OCI-LY1 (cell line): ENCODE data around the gene DIS3L.

Experiments
- H2AFZ ChIP-seq: fragments of 200-600 bp; sonication (generic), shearing (Covaris generic); 2 replicates; pipeline ENCODE4 v1.6.0; 2014; ENCODE audit warnings: antibody characterized with exemption, mild to moderate bottlenecking, low read length
- H3F3A ChIP-seq: fragments of 200-600 bp; sonication (generic), shearing (Covaris generic); 2 replicates; pipeline ENCODE4 v1.6.0; 2014; ENCODE audit warnings: mild to moderate bottlenecking, antibody characterized with exemption, low read length, moderate library complexity; ENCODE audit not compliant: insufficient read depth
- H3K27ac ChIP-seq: fragments of 200-600 bp; sonication (generic); 2 replicates; pipeline ENCODE4 v1.5.1; 2014; ENCODE audit warnings: low read length, mixed run types, mild to moderate bottlenecking, low read depth; ENCODE audit not compliant: poor library complexity, severe bottlenecking
- H3K27me3 ChIP-seq: fragments of 200-600 bp; sonication (generic); 2 replicates; pipeline ENCODE4 v1.6.0; 2014; ENCODE audit warnings: antibody characterized with exemption, mild to moderate bottlenecking, low read length, moderate library complexity; ENCODE audit not compliant: insufficient read depth
- H3K36me3 ChIP-seq: fragments of 200-600 bp; sonication (generic); 2 replicates; pipeline ENCODE4 v1.6.1; 2014; ENCODE audit warnings: mild to moderate bottlenecking, antibody characterized with exemption, low read length, moderate library complexity, mixed read lengths; ENCODE audit not compliant: insufficient read depth
- H3K4me1 ChIP-seq: fragments of 200-600 bp; sonication (generic); 2 replicates; pipeline ENCODE4 v1.5.1; 2014; ENCODE audit warnings: mild to moderate bottlenecking, low read length, moderate library complexity; ENCODE audit not compliant: insufficient read depth, severe bottlenecking
- H3K4me2 ChIP-seq: fragments of 200-600 bp; sonication (generic), shearing (Covaris generic); 2 replicates; pipeline ENCODE4 v1.6.1; 2014; ENCODE audit warnings: low read length
- H3K4me3 ChIP-seq: fragments of 200-600 bp; sonication (generic); 2 replicates; pipeline ENCODE4 v1.5.1; 2014; ENCODE audit warnings: low read length, low read depth, mild to moderate bottlenecking, mixed read lengths; ENCODE audit not compliant: poor library complexity, severe bottlenecking
- H3K79me2 ChIP-seq: fragments of 200-600 bp; shearing (Covaris generic); 2 replicates; pipeline ENCODE4 v1.6.1; 2016; ENCODE audit warnings: mixed run types, low read length, mixed read lengths; ENCODE audit not compliant: insufficient read depth
- H3K9ac ChIP-seq: fragments of 200-600 bp; sonication (generic), shearing (Covaris generic); 2 replicates; pipeline ENCODE4 v1.6.1; 2014; ENCODE audit warnings: mild to moderate bottlenecking, low read length, mixed read lengths
- H3K9me2 ChIP-seq: fragments of 200-600 bp; sonication (generic), shearing (Covaris generic); 2 replicates; pipeline ENCODE4 v1.6.1; 2014; ENCODE audit warnings: low read depth, mild to moderate bottlenecking, low read length, mixed read lengths
- H3K9me3 ChIP-seq: fragments of 200-600 bp; shearing (Covaris generic); 2 replicates; pipeline ENCODE4 v1.6.1; 2014; ENCODE audit warnings: low read length, mixed read lengths
- H4K20me1 ChIP-seq: fragments of 200-600 bp; sonication (generic), shearing (Covaris generic); 2 replicates; pipeline ENCODE4 v1.6.0; 2016; ENCODE audit warnings: mild to moderate bottlenecking, low read length; ENCODE audit not compliant: insufficient read depth
- CTCF ChIP-seq: fragments of 200-600 bp; sonication (generic), shearing (Covaris generic); IDR thresholded peaks from 2 replicates; pipeline ENCODE4 v1.5.1; 2017; ENCODE audit warnings: mild to moderate bottlenecking, antibody characterized with exemption, low read length, moderate library complexity, mixed read lengths
- EZH2 ChIP-seq: fragments of 200-600 bp; sonication (generic), shearing (Covaris generic); IDR thresholded peaks from 2 replicates; pipeline ENCODE4 v1.8.0; 2017; ENCODE audit warnings: borderline replicate concordance, mixed run types, mild to moderate bottlenecking, antibody characterized with exemption, low read length, moderate library complexity, mixed read lengths

DIS3L gene

DNA sequence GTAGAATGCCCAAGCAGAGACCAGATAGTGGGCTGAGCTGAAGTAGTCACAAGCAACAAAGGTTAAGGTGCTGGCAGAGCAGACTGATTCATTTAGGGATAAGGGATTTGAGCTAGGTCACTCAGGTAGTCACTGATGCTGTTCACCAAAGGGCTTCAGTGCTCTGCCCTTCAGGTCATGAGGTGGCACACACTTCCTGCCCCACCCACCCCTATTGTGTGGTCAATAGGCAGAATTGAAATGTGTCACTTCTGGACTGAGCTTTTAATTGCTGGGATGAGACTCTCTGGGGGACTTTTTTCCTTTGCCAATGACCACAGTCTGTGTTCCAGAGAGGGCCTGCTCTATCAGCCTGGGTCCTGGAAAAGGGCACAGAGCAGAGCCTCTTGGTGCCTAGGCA is 2.9 kb upstream of the DIS3L start:
- no peak for TF ChIP-seq CTCF
- no peak for TF ChIP-seq EZH2
- Histone ChIP-seq H3K4me2 (no peak overlapping the region), H4K20me1 (no peaks in the 10 kb centered on the region), H3F3A (peaks cover 7% of the 10 kb centered on the region; the same call in 1 of the 2 replicates), H3K27me3 (no peaks in the 10 kb centered on the region), H3K4me1 (peaks cover 78% of the 10 kb centered on the region), H2AFZ (no peak overlapping the region), H3K36me3 (no peaks in the 10 kb centered on the region; the same call in 1 of the 2 replicates), H3K79me2 (peaks cover 16% of the 10 kb centered on the region), H3K4me3 (no peak overlapping the region), H3K27ac (no peak overlapping the region), H3K9me2 (no peaks in the 10 kb centered on the region), H3K9ac (no peak overlapping the region), H3K9me3 (no peaks in the 10 kb centered on the region)

DNA sequence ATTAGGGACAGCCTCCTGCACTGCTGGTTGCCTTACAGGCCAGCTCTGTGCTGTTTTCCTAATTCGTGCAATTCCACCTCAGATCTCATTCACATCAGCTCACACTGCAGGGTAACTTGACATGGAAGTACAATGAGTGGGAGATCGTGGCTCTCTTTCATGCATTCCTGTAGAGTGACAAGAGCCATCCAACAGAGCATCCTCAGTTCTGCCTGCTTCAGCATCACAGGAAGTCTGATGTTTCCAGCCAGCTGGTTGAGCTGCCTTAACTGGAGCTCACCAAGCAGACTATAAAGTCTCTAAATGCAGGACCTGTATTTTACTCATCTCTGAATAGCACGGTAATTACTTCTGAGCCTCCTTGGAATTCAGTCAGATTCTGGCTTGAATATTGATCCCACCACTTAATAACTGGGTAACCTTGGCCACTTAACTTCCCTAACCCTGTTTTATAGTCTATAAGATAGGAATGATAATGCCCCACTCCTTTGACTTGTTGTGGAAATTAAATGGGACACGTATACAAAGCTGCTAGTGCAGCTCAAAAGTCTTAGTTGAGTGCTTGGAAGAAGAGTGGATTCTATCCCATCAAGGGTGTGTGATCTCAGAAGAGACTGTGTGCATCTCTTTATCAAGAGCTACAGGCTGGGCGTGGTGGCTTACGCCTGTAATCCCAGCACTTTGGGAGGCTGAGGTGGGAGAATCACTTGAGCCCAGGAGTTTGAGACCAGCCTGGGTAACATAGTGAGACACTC is 1.4 kb upstream of the DIS3L start:
- peak overlapping the region; percentile 76 for H3K4me3 ChIP-seq
- H3K27ac ChIP-seq = peak overlapping the region; percentile 92
- H3K9me3 ChIP-seq = no peaks in the 10 kb centered on the region
- H3K4me1 ChIP-seq = peaks cover 76% of the 10 kb centered on the region
- TF ChIP-seq CTCF = no peak
- no peak for TF ChIP-seq EZH2
- H3K27me3 ChIP-seq = no peaks in the 10 kb centered on the region
- peaks cover 29% of the 10 kb centered on the region for H3K79me2 ChIP-seq
- H3K4me2 ChIP-seq = peak overlapping the region; percentile 83
- H4K20me1 ChIP-seq = no peaks in the 10 kb centered on the region
- no peaks in the 10 kb centered on the region for H3K9me2 ChIP-seq
- H3F3A ChIP-seq = peaks cover 7% of the 10 kb centered on the region; the same call in 1 of the 2 replicates
- H3K36me3 ChIP-seq = peaks cover 14% of the 10 kb centered on the region; the same call in 1 of the 2 replicates
- H2AFZ ChIP-seq = no peak overlapping the region
- H3K9ac ChIP-seq = peak overlapping the region; percentile 88

- peak overlapping the region; percentile 88 for H3K9ac ChIP-seq
- TF ChIP-seq EZH2 (no peak), CTCF (no peak)
- peaks cover 21% of the 10 kb centered on the region; the same call in 1 of the 2 replicates for H3K36me3 ChIP-seq
- peak overlapping the region; percentile 83 for H3K4me2 ChIP-seq
- peaks cover 34% of the 10 kb centered on the region for H3K79me2 ChIP-seq
- no peaks in the 10 kb centered on the region for H4K20me1 ChIP-seq
- no peaks in the 10 kb centered on the region for H3K9me3 ChIP-seq
- H3K4me1 ChIP-seq = peaks cover 69% of the 10 kb centered on the region
- H3K9me2 ChIP-seq = no peaks in the 10 kb centered on the region
- no peaks in the 10 kb centered on the region for H3K27me3 ChIP-seq
- no peak overlapping the region for H2AFZ ChIP-seq
- peaks cover 7% of the 10 kb centered on the region; the same call in 1 of the 2 replicates for H3F3A ChIP-seq
- peak overlapping the region; percentile 92 for H3K27ac ChIP-seq
- H3K4me3 ChIP-seq = peak overlapping the region; percentile 76
These were observed 573 bp upstream of the DIS3L start for GRCh38 chr15:66292571-66293418.
